CD8-positive, alpha-beta memory T cell (primary cell): ENCODE measurements around the gene OR4D1. TPM values are rescaled to one million over a fixed set of nuclear protein-coding genes. Genes with fewer than 3 reads are reported as not detected.

Experiments used
- CTCF ChIA-PET: fragments of 350-600 bp; sonication (Branson Sonifier 250); formaldehyde crosslinking; loops from one replicate; lab custom pipeline; 2021; ENCODE audit warnings: antibody characterized with exemption; lab: Charles Lee
- POLR2A ChIA-PET: fragments of 350-600 bp; sonication (Branson Sonifier 250); formaldehyde crosslinking; loops from one replicate; lab custom pipeline; 2021; ENCODE audit warnings: antibody characterized with exemption; lab: Charles Lee
- DNase-seq, 5 donors: peaks; one replicate each; pipeline versions ENCODE4 v3.0.0 to v3.0.0-alpha.2; 2020 to 2022; ENCODE audit warnings: mixed read lengths in 1 of 5
- H3K27ac ChIP-seq: one replicate; pipeline ENCODE4 v1.7.0; 2013; ENCODE audit warnings: low read depth, mild to moderate bottlenecking, low read length, moderate library complexity
- H3K27me3 ChIP-seq: 2 replicates; pipeline ENCODE4 v1.7.0; 2013; ENCODE audit warnings: low read length, mild to moderate bottlenecking; ENCODE audit not compliant: insufficient read depth, poor library complexity, severe bottlenecking
- H3K36me3 ChIP-seq: 2 replicates; pipeline ENCODE4 v1.7.0; 2013; ENCODE audit warnings: mild to moderate bottlenecking, low read length, moderate library complexity; ENCODE audit not compliant: insufficient read depth
- H3K4me1 ChIP-seq: 2 replicates; pipeline ENCODE4 v1.7.0; 2013; ENCODE audit warnings: mild to moderate bottlenecking, low read length, moderate library complexity; ENCODE audit not compliant: insufficient read depth
- H3K4me3 ChIP-seq: 2 replicates; pipeline ENCODE4 v1.7.0; 2013; ENCODE audit warnings: mild to moderate bottlenecking, low read length
- H3K9me3 ChIP-seq: 2 replicates; pipeline ENCODE4 v1.7.0; 2013; ENCODE audit warnings: mild to moderate bottlenecking, low read length
- H3K27ac Mint-ChIP-seq, 8 donors: one replicate each; pipeline ENCODE4 v1.8.0; 2020 to 2021; ENCODE audit warnings: mixed read lengths in 8 of 8, mild to moderate bottlenecking in 6 of 8, inconsistent platforms in 3 of 8, moderate library complexity in 3 of 8
- H3K27me3 Mint-ChIP-seq, 2 donors: one replicate each; pipeline ENCODE4 v1.8.0; 2020 to 2021; ENCODE audit warnings: mixed read lengths in 2 of 2, mild to moderate bottlenecking in 1 of 2, moderate library complexity in 1 of 2
- H3K36me3 Mint-ChIP-seq, 3 donors: one replicate each; pipeline ENCODE4 v1.8.0; 2020 to 2021; ENCODE audit warnings: mixed read lengths in 3 of 3, inconsistent platforms in 1 of 3, mild to moderate bottlenecking in 1 of 3
- H3K4me1 Mint-ChIP-seq, 3 donors: one replicate each; pipeline ENCODE4 v1.8.0; 2020 to 2021; ENCODE audit warnings: mixed read lengths in 3 of 3, inconsistent platforms in 1 of 3, mild to moderate bottlenecking in 1 of 3
- H3K4me3 Mint-ChIP-seq, 7 donors: one replicate each; pipeline ENCODE4 v1.8.0; 2020 to 2021; ENCODE audit warnings: mixed read lengths in 7 of 7, mild to moderate bottlenecking in 6 of 7, moderate library complexity in 4 of 7, inconsistent platforms in 2 of 7
- H3K9me3 Mint-ChIP-seq, 5 donors: one replicate each; pipeline ENCODE4 v1.8.0; 2020 to 2022; ENCODE audit warnings: mixed read lengths in 5 of 5, mild to moderate bottlenecking in 3 of 5, moderate library complexity in 2 of 5, inconsistent platforms in 1 of 5
- polyA plus RNA-seq: library from polyadenylated mRNA; unstranded; fragments of 300-500 nt; fragmentation: Illumina TruSeq; gene quantifications from one replicate; pipeline ENCODE4 v1.2.3, GENCODE V29; 2021
- total RNA-seq, 2 experiments: library from RNA; stranded (reverse); gene quantifications; one replicate each; pipeline ENCODE4 v1.2.3, GENCODE V29; 2021

OR4D1 gene
- total and polyA plus RNA-seq, 3 experiments from 2014 or later, result 0.26 to 1.7 (median 0.29) TPM

- CTCF ChIA-PET, result no interaction called here
- Mint-ChIP-seq H3K9me3 (no peaks in the 10 kb centered on the region), H3K27me3 (peaks cover 17 to 31% of the 10 kb centered on the region in 2 donors), H3K4me3 (no peak overlapping the region), H3K36me3 (no peaks in the 10 kb centered on the region), H3K27ac (no peak overlapping the region), H3K4me1 (peaks cover 0 to 5% (median 5%) of the 10 kb centered on the region in 3 donors)
- Histone ChIP-seq H3K4me3 (no peak overlapping the region), H3K9me3 (no peaks in the 10 kb centered on the region), H3K27me3 (no peaks in the 10 kb centered on the region), H3K36me3 (no peaks in the 10 kb centered on the region), H3K4me1 (no peaks in the 10 kb centered on the region), H3K27ac (no peak overlapping the region)
- no peak for DNase-seq
- POLR2A ChIA-PET, result no interaction called here
These were observed 38.4 kb downstream of the OR4D1 start for GRCh38 chr17:58186591-58186990.

GRCh38 chr17:58187063-58187462, 38.9 kb downstream of the OR4D1 start:
- H3K4me3 Mint-ChIP-seq, result no peak overlapping the region
- Histone ChIP-seq H3K9me3 (no peaks in the 10 kb centered on the region), H3K4me3 (no peak overlapping the region), H3K4me1 (no peaks in the 10 kb centered on the region), H3K36me3 (no peaks in the 10 kb centered on the region), H3K27ac (no peak overlapping the region), H3K27me3 (no peaks in the 10 kb centered on the region)
- CTCF ChIA-PET, result interaction anchor here (1.3 kb wide), 1 partner anchor 14 kb away, joined by 6 read pairs; no protein-coding TSS in a partner anchor
- no peaks in the 10 kb centered on the region for H3K9me3 Mint-ChIP-seq
- H3K27ac Mint-ChIP-seq, result no peak overlapping the region
- peaks cover 0 to 5% (median 5%) of the 10 kb centered on the region in 3 donors for H3K4me1 Mint-ChIP-seq
- no peaks in the 10 kb centered on the region for H3K36me3 Mint-ChIP-seq
- no peak for DNase-seq
- H3K27me3 Mint-ChIP-seq, result peaks cover 17 to 33% of the 10 kb centered on the region in 2 donors
- POLR2A ChIA-PET, result no interaction called here

- no peaks in the 10 kb centered on the region for H3K27me3 ChIP-seq
- H3K9me3 Mint-ChIP-seq, result no peaks in the 10 kb centered on the region
- H3K36me3 ChIP-seq, result no peaks in the 10 kb centered on the region
- H3K4me1 ChIP-seq, result no peaks in the 10 kb centered on the region
- H3K4me1 Mint-ChIP-seq, result peaks cover 0 to 5% (median 5%) of the 10 kb centered on the region in 3 donors
- DNase-seq, result no peak
- H3K9me3 ChIP-seq, result no peaks in the 10 kb centered on the region
- H3K4me3 Mint-ChIP-seq, result no peak overlapping the region
- H3K27ac ChIP-seq, result no peak overlapping the region
- no peaks in the 10 kb centered on the region for H3K36me3 Mint-ChIP-seq
- CTCF ChIA-PET, result interaction anchor here (1.3 kb wide), 1 partner anchor 15 kb away, joined by 6 read pairs; no protein-coding TSS in a partner anchor
- H3K27me3 Mint-ChIP-seq, result peaks cover 17 to 36% of the 10 kb centered on the region in 2 donors
- H3K27ac Mint-ChIP-seq, result peak overlapping the region in 1 of 8 donors; percentile 33
- no peak overlapping the region for H3K4me3 ChIP-seq
- POLR2A ChIA-PET, result no interaction called here
These were observed 39.5 kb downstream of the OR4D1 start for GRCh38 chr17:58187675-58188074.

- ChIA-PET POLR2A (no interaction called here), CTCF (interaction anchor here (2.8 kb wide), 1 partner anchor 11 kb away, joined by 9 read pairs; no protein-coding TSS in a partner anchor)
- no peaks in the 10 kb centered on the region for H3K9me3 Mint-ChIP-seq
- H3K27me3 Mint-ChIP-seq, result peaks cover 17 to 36% of the 10 kb centered on the region in 2 donors
- Histone ChIP-seq H3K4me1 (no peaks in the 10 kb centered on the region), H3K9me3 (no peaks in the 10 kb centered on the region), H3K27me3 (no peaks in the 10 kb centered on the region), H3K36me3 (no peaks in the 10 kb centered on the region), H3K27ac (no peak overlapping the region), H3K4me3 (no peak overlapping the region)
- H3K4me3 Mint-ChIP-seq, result no peak overlapping the region
- peaks cover 0 to 5% (median 5%) of the 10 kb centered on the region in 3 donors for H3K4me1 Mint-ChIP-seq
- DNase-seq, result no peak
- H3K27ac Mint-ChIP-seq, result no peak overlapping the region
- H3K36me3 Mint-ChIP-seq, result no peaks in the 10 kb centered on the region
These were observed 41.4 kb downstream of the OR4D1 start for GRCh38 chr17:58189436-58190146.

- CTCF ChIA-PET, result interaction anchor here (2.8 kb wide), 1 partner anchor 9 kb away, joined by 9 read pairs; no protein-coding TSS in a partner anchor
- no peak overlapping the region for H3K4me3 ChIP-seq
- no peaks in the 10 kb centered on the region for H3K9me3 ChIP-seq
- Mint-ChIP-seq H3K4me3 (no peak overlapping the region), H3K27ac (no peak overlapping the region), H3K4me1 (no peaks in the 10 kb centered on the region), H3K9me3 (no peaks in the 10 kb centered on the region), H3K36me3 (no peaks in the 10 kb centered on the region), H3K27me3 (peaks cover 18 to 31% of the 10 kb centered on the region in 2 donors)
- H3K4me1 ChIP-seq, result no peaks in the 10 kb centered on the region
- no peak for DNase-seq
- POLR2A ChIA-PET, result no interaction called here
- H3K27me3 ChIP-seq, result no peaks in the 10 kb centered on the region
- H3K36me3 ChIP-seq, result no peaks in the 10 kb centered on the region
- H3K27ac ChIP-seq, result no peak overlapping the region
These were observed 43.2 kb downstream of the OR4D1 start for GRCh38 chr17:58191241-58191896.

- no peak for DNase-seq
- ChIA-PET CTCF (interaction anchor here (2.8 kb wide), 1 partner anchor 8 kb away, joined by 9 read pairs; no protein-coding TSS in a partner anchor), POLR2A (no interaction called here)
- H3K36me3 Mint-ChIP-seq, result no peaks in the 10 kb centered on the region
- peak within 1 kb of the TSS in 1 of 8 donors; percentile 60 for H3K27ac Mint-ChIP-seq
- Histone ChIP-seq H3K27me3 (no peaks in the 10 kb centered on the region), H3K27ac (no peak within 1 kb of the TSS), H3K4me3 (no peak within 1 kb of the TSS), H3K9me3 (no peaks in the 10 kb centered on the region), H3K4me1 (no peaks in the 10 kb centered on the region), H3K36me3 (no peaks in the 10 kb centered on the region)
- H3K4me3 Mint-ChIP-seq, result no peak within 1 kb of the TSS
- H3K9me3 Mint-ChIP-seq, result no peaks in the 10 kb centered on the region
- H3K27me3 Mint-ChIP-seq, result peaks cover 14 to 40% of the 10 kb centered on the region in 2 donors
- H3K4me1 Mint-ChIP-seq, result no peaks in the 10 kb centered on the region
These were observed 44.4 kb downstream of the OR4D1 start, which contains the start of gene EPX for GRCh38 chr17:58192612-58193011. Gene EPX (plus strand): TSS chr17:58192726. CDS start chr17:58192847, 121 bp downstream.

- no peaks in the 10 kb centered on the region for H3K9me3 ChIP-seq
- H3K36me3 ChIP-seq, result no peaks in the 10 kb centered on the region
- Mint-ChIP-seq H3K4me3 (no peak overlapping the region), H3K36me3 (no peaks in the 10 kb centered on the region), H3K4me1 (no peaks in the 10 kb centered on the region), H3K27me3 (peaks cover 11 to 42% of the 10 kb centered on the region in 2 donors), H3K9me3 (no peaks in the 10 kb centered on the region), H3K27ac (no peak overlapping the region)
- ChIA-PET POLR2A (no interaction called here), CTCF (no interaction called here)
- no peaks in the 10 kb centered on the region for H3K4me1 ChIP-seq
- DNase-seq, result no peak
- H3K27ac ChIP-seq, result no peak overlapping the region
- no peak overlapping the region for H3K4me3 ChIP-seq
- H3K27me3 ChIP-seq, result no peaks in the 10 kb centered on the region
These were observed 45.6 kb downstream of the OR4D1 start for GRCh38 chr17:58193641-58194255.
